Trophoblast cell (in vitro differentiated cells and primary cell): ENCODE results near the gene STAC3.
A peak's percentile ranks its signal among the peaks of the same experiment; 100 is the strongest.

Experiments
- DNase-seq, 2 donors: peaks; one replicate each; pipeline ENCODE4 v3.0.0-alpha.2; 2016
- H2AFZ ChIP-seq: 2 replicates; pipeline ENCODE4 v1.6.1; 2013; ENCODE audit warnings: low read length, moderate library complexity, mild to moderate bottlenecking; ENCODE audit not compliant: insufficient read depth, poor library complexity
- H2AK5ac ChIP-seq: 2 replicates; pipeline ENCODE4 v1.6.1; 2013; ENCODE audit warnings: mild to moderate bottlenecking, low read length
- H2BK120ac ChIP-seq: 2 replicates; pipeline ENCODE4 v1.6.1; 2013; ENCODE audit warnings: low read length, mild to moderate bottlenecking, moderate library complexity; ENCODE audit not compliant: insufficient read depth, poor library complexity
- H2BK12ac ChIP-seq: 2 replicates; pipeline ENCODE4 v1.6.1; 2013; ENCODE audit warnings: mild to moderate bottlenecking, low read length, moderate library complexity
- H2BK5ac ChIP-seq: 2 replicates; pipeline ENCODE4 v1.6.1; 2013; ENCODE audit warnings: low read length, low read depth, moderate library complexity, mild to moderate bottlenecking; ENCODE audit not compliant: poor library complexity
- H3K14ac ChIP-seq: 2 replicates; pipeline ENCODE4 v1.6.1; 2013; ENCODE audit warnings: mild to moderate bottlenecking, low read length
- H3K18ac ChIP-seq: 2 replicates; pipeline ENCODE4 v1.6.1; 2013; ENCODE audit warnings: mild to moderate bottlenecking, low read length
- H3K23ac ChIP-seq: 2 replicates; pipeline ENCODE4 v1.6.1; 2013; ENCODE audit warnings: low read length
- H3K27ac ChIP-seq: 2 replicates; pipeline ENCODE4 v1.5.1; 2013; ENCODE audit warnings: low read depth, mild to moderate bottlenecking, inconsistent platforms, low read length, moderate library complexity
- H3K27me3 ChIP-seq: 2 replicates; pipeline ENCODE4 v1.6.1; 2013; ENCODE audit warnings: inconsistent platforms, mild to moderate bottlenecking, low read length, moderate library complexity; ENCODE audit not compliant: insufficient read depth
- H3K36me3 ChIP-seq, 2 experiments: 1 replicate in 1 of 2; 2 replicates in 1 of 2; pipeline ENCODE4 v1.6.1; 2013; ENCODE audit warnings: low read length in 2 of 2, mild to moderate bottlenecking in 2 of 2, moderate library complexity in 1 of 2; ENCODE audit not compliant: insufficient read depth in 2 of 2, control insufficient read depth in 1 of 2
- H3K4ac ChIP-seq: 2 replicates; pipeline ENCODE4 v1.6.1; 2013; ENCODE audit warnings: low read depth, mild to moderate bottlenecking, low read length, moderate library complexity
- H3K4me1 ChIP-seq, 2 experiments: 1 replicate in 1 of 2; 2 replicates in 1 of 2; pipeline ENCODE4 v1.6.1; 2013; ENCODE audit warnings: low read length in 2 of 2, mild to moderate bottlenecking in 2 of 2, moderate library complexity in 1 of 2; ENCODE audit not compliant: insufficient read depth in 2 of 2, control insufficient read depth in 1 of 2
- H3K4me2 ChIP-seq: 2 replicates; pipeline ENCODE4 v1.6.1; 2013; ENCODE audit warnings: inconsistent platforms, mild to moderate bottlenecking, low read length, moderate library complexity
- H3K4me3 ChIP-seq: 2 replicates; pipeline ENCODE4 v1.5.1; 2013; ENCODE audit warnings: mild to moderate bottlenecking, low read depth, low read length, inconsistent platforms
- H3K79me1 ChIP-seq: one replicate; pipeline ENCODE4 v1.6.1; 2013; ENCODE audit warnings: low read length
- H3K79me2 ChIP-seq: 2 replicates; pipeline ENCODE4 v1.6.1; 2013; ENCODE audit warnings: low read length, mild to moderate bottlenecking; ENCODE audit not compliant: control insufficient read depth, insufficient read depth, poor library complexity
- H3K9ac ChIP-seq: 2 replicates; pipeline ENCODE4 v1.6.1; 2013; ENCODE audit warnings: mild to moderate bottlenecking, low read length
- H3K9me3 ChIP-seq: 2 replicates; pipeline ENCODE4 v1.6.1; 2013; ENCODE audit warnings: low read depth, mild to moderate bottlenecking, control low read depth, inconsistent platforms, low read length; ENCODE audit not compliant: insufficient read depth
- H4K12ac ChIP-seq: 2 replicates; pipeline ENCODE4 v1.6.1; 2013; ENCODE audit warnings: low read depth, mild to moderate bottlenecking, low read length, moderate library complexity
- H4K8ac ChIP-seq: 2 replicates; pipeline ENCODE4 v1.6.1; 2013; ENCODE audit warnings: low read depth, mild to moderate bottlenecking, low read length, moderate library complexity
- H4K91ac ChIP-seq: one replicate; pipeline ENCODE4 v1.6.1; 2013; ENCODE audit warnings: low read depth, mild to moderate bottlenecking, low read length, moderate library complexity
- WGBS: extraction: QIAGEN DNeasy Blood & Tissue Kit; methylation state at CpG from one replicate; pipeline ENCODE4 v1.1.7; 2013; ENCODE audit warnings: missing lambda C conversion rate; ENCODE audit not compliant: insufficient read length, insufficient coverage; ENCODE audit errors: extremely low coverage; 5-methylcytosine and 5-hydroxymethylcytosine counted together

The STAC3 gene

DNA sequence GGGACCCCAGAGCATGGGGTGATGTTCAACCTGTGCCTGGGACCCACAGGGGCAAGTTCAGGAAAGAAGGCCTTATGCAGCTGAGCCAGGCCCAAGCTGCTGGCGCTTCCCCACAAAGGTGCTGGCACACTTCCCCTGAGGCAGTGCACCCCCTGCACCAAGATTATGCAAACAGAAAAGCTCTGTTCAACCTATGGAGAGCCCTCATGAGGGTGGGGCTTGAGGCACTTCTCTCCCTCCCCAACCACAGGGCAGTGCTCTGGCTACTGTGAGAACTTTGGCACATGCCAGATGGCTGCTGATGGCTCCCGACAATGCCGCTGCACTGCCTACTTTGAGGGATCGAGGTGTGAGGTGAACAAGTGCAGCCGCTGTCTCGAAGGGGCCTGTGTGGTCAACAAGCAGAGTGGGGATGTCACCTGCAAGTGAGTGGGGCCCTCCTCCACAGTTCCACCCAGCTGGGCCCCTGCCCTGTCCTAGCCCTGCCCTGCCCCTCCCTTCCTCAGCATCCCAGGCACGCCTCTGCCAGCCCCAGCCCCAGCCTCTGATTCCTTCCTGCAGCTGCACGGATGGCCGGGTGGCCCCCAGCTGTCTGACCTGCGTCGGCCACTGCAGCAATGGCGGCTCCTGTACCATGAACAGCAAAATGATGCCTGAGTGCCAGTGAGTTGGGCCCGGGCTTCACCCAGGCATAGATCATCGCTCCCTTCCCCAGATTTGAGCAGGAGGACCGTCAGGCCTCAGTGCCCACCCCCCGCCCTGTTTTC, 39.9 kb downstream of the STAC3 start:
- peak in 1 of 2 donors; percentile 18 for DNase-seq
- Histone ChIP-seq H3K14ac (no peak overlapping the region), H3K27ac (no peak overlapping the region), H2AK5ac (no peak overlapping the region), H4K91ac (no peak overlapping the region), H2BK12ac (no peak overlapping the region), H3K79me2 (no peaks in the 10 kb centered on the region), H3K4me3 (no peak overlapping the region), H2AFZ (no peak overlapping the region), H3K9ac (no peak overlapping the region), H3K9me3 (peaks cover 5% of the 10 kb centered on the region), H4K12ac (no peak overlapping the region), H3K27me3 (peaks cover 11% of the 10 kb centered on the region), H3K36me3 (peaks cover 62 to 65% of the 10 kb centered on the region in 2 experiments), H3K79me1 (no peaks in the 10 kb centered on the region), H4K8ac (no peak overlapping the region), H2BK5ac (no peak overlapping the region), H3K23ac (no peak overlapping the region), H2BK120ac (no peak overlapping the region), H3K4me1 (peaks cover 14 to 24% of the 10 kb centered on the region in 2 experiments), H3K4me2 (no peak overlapping the region), H3K4ac (no peak overlapping the region), H3K18ac (no peak overlapping the region)
- no CpG with 5 or more reads among the region's 16 CpGs for WGBS

DNA sequence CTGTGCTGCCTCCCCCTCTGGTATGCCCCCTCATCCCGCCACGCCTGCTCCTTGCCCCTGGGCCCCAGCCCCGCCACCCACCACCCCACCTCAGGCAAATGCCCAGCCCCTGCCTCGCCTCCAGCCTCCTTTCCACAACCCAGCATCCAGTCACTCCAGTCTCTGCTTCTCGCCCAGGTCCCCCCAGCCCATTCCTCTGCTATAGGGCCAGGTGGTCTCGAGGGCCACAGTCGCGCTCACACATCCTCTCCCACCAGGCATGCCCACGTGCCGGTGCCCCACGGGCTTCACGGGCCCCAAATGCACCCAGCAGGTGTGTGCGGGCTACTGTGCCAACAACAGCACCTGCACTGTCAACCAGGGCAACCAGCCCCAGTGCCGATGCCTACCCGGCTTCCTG, 40.5 kb downstream of the STAC3 start:
- Histone ChIP-seq H3K79me2 (no peaks in the 10 kb centered on the region), H3K4me1 (peaks cover 11 to 19% of the 10 kb centered on the region in 2 experiments), H3K4me3 (no peak overlapping the region), H3K9ac (no peak overlapping the region), H2AFZ (no peak overlapping the region), H4K12ac (no peak overlapping the region), H3K18ac (no peak overlapping the region), H4K91ac (no peak overlapping the region), H2BK120ac (no peak overlapping the region), H3K27me3 (peaks cover 4% of the 10 kb centered on the region), H3K27ac (no peak overlapping the region), H4K8ac (no peak overlapping the region), H3K4ac (no peak overlapping the region), H2BK12ac (no peak overlapping the region), H3K36me3 (peaks cover 68 to 72% of the 10 kb centered on the region in 2 experiments), H3K9me3 (peaks cover 5% of the 10 kb centered on the region), H2AK5ac (no peak overlapping the region), H3K14ac (no peak overlapping the region), H3K23ac (no peak overlapping the region), H3K79me1 (no peaks in the 10 kb centered on the region), H2BK5ac (no peak overlapping the region), H3K4me2 (no peak overlapping the region)
- DNase-seq = no peak
- WGBS = no CpG with 5 or more reads among the region's 15 CpGs

- H2BK120ac ChIP-seq = no peak overlapping the region
- H3K27me3 ChIP-seq = no peaks in the 10 kb centered on the region
- no peak overlapping the region for H3K4ac ChIP-seq
- no peak overlapping the region for H2BK5ac ChIP-seq
- peaks cover 74 to 77% of the 10 kb centered on the region in 2 experiments for H3K36me3 ChIP-seq
- no peak overlapping the region for H2AK5ac ChIP-seq
- H3K9ac ChIP-seq = no peak overlapping the region
- peaks cover 5% of the 10 kb centered on the region for H3K9me3 ChIP-seq
- WGBS = no CpG with 5 or more reads among the region's 8 CpGs
- H3K27ac ChIP-seq = no peak overlapping the region
- H3K14ac ChIP-seq = no peak overlapping the region
- H3K18ac ChIP-seq = no peak overlapping the region
- no peak overlapping the region for H4K12ac ChIP-seq
- H3K4me3 ChIP-seq = no peak overlapping the region
- H2BK12ac ChIP-seq = no peak overlapping the region
- H3K79me1 ChIP-seq = no peaks in the 10 kb centered on the region
- no peak for DNase-seq
- no peak overlapping the region for H3K23ac ChIP-seq
- H4K8ac ChIP-seq = no peak overlapping the region
- H3K79me2 ChIP-seq = no peaks in the 10 kb centered on the region
- H2AFZ ChIP-seq = no peak overlapping the region
- H3K4me1 ChIP-seq = peaks cover 10 to 19% of the 10 kb centered on the region in 2 experiments
- no peak overlapping the region for H4K91ac ChIP-seq
- H3K4me2 ChIP-seq = no peak overlapping the region
Observed at GRCh38 chr12:57209916-57210315, 41.1 kb downstream of the STAC3 start.

- DNase-seq = no peak
- WGBS = no CpG with 5 or more reads among the region's 22 CpGs
- no peaks in the 10 kb centered on the region for H3K79me1 ChIP-seq
- no peak overlapping the region for H3K27ac ChIP-seq
- H4K91ac ChIP-seq = no peak overlapping the region
- H4K8ac ChIP-seq = no peak overlapping the region
- H2BK5ac ChIP-seq = no peak overlapping the region
- H3K9me3 ChIP-seq = peaks cover 5% of the 10 kb centered on the region
- H3K4me2 ChIP-seq = no peak overlapping the region
- peaks cover 5 to 8% of the 10 kb centered on the region in 2 experiments for H3K4me1 ChIP-seq
- no peak overlapping the region for H3K14ac ChIP-seq
- no peak overlapping the region for H3K4ac ChIP-seq
- no peak overlapping the region for H2AK5ac ChIP-seq
- H2AFZ ChIP-seq = no peak overlapping the region
- no peaks in the 10 kb centered on the region for H3K27me3 ChIP-seq
- no peaks in the 10 kb centered on the region for H3K79me2 ChIP-seq
- peaks cover 85 to 89% of the 10 kb centered on the region in 2 experiments for H3K36me3 ChIP-seq
- H3K4me3 ChIP-seq = no peak overlapping the region
- no peak overlapping the region for H3K9ac ChIP-seq
- no peak overlapping the region for H2BK12ac ChIP-seq
- no peak overlapping the region for H3K23ac ChIP-seq
- H2BK120ac ChIP-seq = no peak overlapping the region
- no peak overlapping the region for H3K18ac ChIP-seq
- no peak overlapping the region for H4K12ac ChIP-seq
Observed at GRCh38 chr12:57208631-57209282, 42.2 kb downstream of the STAC3 start.
